Measurements from ENCODE around the gene CLSTN2.

GRCh38 chr3:140360332-140360731, 425.3 kb downstream of the CLSTN2 start:
- TF ChIP-seq MAX (IDR thresholded peaks at IDR 0.05) (no peak), CTCF (IDR thresholded peaks at IDR 0.05; ENCODE audit: low read depth, low read length, missing input control) (no peak)
